Upper lobe of right lung (tissue), 1 donor: ENCODE measurements around the gene VWC2. TPM values are rescaled to one million over a fixed set of nuclear protein-coding genes. Genes with fewer than 3 reads are reported as not detected.

Source experiments
- ATAC-seq: fragments of 200-7000 bp; cut with Tn5 transposase; one replicate; pipeline ENCODE4 v1.9.1; 2020; ENCODE audit warnings: mild to moderate bottlenecking, moderate library complexity
- DNase-seq: peaks from one replicate; pipeline ENCODE4 v3.0.0-alpha.2; 2020
- H3K27ac ChIP-seq: fragments of 200-600 bp; one replicate; pipeline ENCODE4 v1.8.0; 2022
- H3K27me3 ChIP-seq: fragments of 200-600 bp; one replicate; pipeline ENCODE4 v1.8.0; 2022; ENCODE audit warnings: mild to moderate bottlenecking
- H3K36me3 ChIP-seq: fragments of 200-600 bp; one replicate; pipeline ENCODE4 v1.8.0; 2022
- H3K4me1 ChIP-seq: fragments of 200-600 bp; one replicate; pipeline ENCODE4 v1.8.0; 2022
- H3K4me3 ChIP-seq: fragments of 200-600 bp; one replicate; pipeline ENCODE4 v1.8.0; 2022; ENCODE audit warnings: mild to moderate bottlenecking
- H3K9me3 ChIP-seq: fragments of 200-600 bp; one replicate; pipeline ENCODE4 v1.8.0; 2022
- intact Hi-C: fragments of 100-400 bp; cut with DNase I; formaldehyde crosslinking; loops from one replicate; pipeline ENCODE4 v1.11.0; 2022
- total RNA-seq: library from RNA; stranded (reverse); fragmentation: NEBNext Ultra II Directional; extraction: Animal tissue kit (Norgen Biotek cat#: 25700); gene quantifications from one replicate; pipeline ENCODE4 v1.2.1, GENCODE V29; 2021
- TF ChIP-seq, protein P1 (sequence below): fragments of 200-600 bp; IDR thresholded peaks from one replicate; pipeline ENCODE4 v1.8.0; 2022; ENCODE audit warnings: antibody characterized with exemption
- donor health status: DM: no; HTN: yes; CAD: no; lungs with severe emphysema.

Gene VWC2
- total RNA-seq, 1 donor from 2014 or later, result 0.23 TPM

DNA sequence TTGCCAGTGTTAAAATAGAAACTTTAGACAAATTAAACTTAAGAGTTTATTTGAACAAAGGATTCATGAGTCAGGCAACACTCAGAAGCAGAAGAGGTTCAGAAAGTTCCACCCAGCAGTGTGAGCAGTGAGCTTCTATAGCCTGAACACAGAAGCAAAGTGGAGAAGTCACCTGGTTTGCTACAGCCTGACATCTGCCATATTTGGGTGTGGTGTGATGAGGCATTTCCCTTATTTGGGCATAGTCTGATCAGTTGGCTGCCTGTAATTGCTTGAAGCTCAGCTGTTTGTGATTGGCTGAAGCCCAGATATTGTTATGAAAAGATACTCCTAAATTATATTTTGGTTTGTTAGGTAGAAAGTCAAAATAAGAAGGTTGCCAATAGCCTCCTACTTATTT lies 39.1 kb downstream of the VWC2 start:
- H3K27ac ChIP-seq, result no peak overlapping the region
- intact Hi-C loops, result no loop called here
- H3K27me3 ChIP-seq, result no peaks in the 10 kb centered on the region
- no peak overlapping the region for H3K4me3 ChIP-seq
- H3K4me1 ChIP-seq, result no peaks in the 10 kb centered on the region
- no peak for DNase-seq
- no peaks in the 10 kb centered on the region for H3K9me3 ChIP-seq
- no peaks in the 10 kb centered on the region for H3K36me3 ChIP-seq
- TF ChIP-seq, protein P1, sequence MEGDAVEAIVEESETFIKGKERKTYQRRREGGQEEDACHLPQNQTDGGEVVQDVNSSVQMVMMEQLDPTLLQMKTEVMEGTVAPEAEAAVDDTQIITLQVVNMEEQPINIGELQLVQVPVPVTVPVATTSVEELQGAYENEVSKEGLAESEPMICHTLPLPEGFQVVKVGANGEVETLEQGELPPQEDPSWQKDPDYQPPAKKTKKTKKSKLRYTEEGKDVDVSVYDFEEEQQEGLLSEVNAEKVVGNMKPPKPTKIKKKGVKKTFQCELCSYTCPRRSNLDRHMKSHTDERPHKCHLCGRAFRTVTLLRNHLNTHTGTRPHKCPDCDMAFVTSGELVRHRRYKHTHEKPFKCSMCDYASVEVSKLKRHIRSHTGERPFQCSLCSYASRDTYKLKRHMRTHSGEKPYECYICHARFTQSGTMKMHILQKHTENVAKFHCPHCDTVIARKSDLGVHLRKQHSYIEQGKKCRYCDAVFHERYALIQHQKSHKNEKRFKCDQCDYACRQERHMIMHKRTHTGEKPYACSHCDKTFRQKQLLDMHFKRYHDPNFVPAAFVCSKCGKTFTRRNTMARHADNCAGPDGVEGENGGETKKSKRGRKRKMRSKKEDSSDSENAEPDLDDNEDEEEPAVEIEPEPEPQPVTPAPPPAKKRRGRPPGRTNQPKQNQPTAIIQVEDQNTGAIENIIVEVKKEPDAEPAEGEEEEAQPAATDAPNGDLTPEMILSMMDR, result no peak
- ATAC-seq, result no peak

- DNase-seq (no peak), ATAC-seq (no peak)
- Histone ChIP-seq H3K27ac (no peak overlapping the region), H3K4me3 (no peak overlapping the region), H3K27me3 (no peaks in the 10 kb centered on the region), H3K36me3 (no peaks in the 10 kb centered on the region), H3K4me1 (no peaks in the 10 kb centered on the region), H3K9me3 (no peaks in the 10 kb centered on the region)
- intact Hi-C loops, result no loop called here
- TF ChIP-seq, protein P1, result no peak
Observed at GRCh38 chr7:49817279-49817678, 43.8 kb downstream of the VWC2 start.

- Histone ChIP-seq H3K27me3 (no peaks in the 10 kb centered on the region), H3K4me1 (no peaks in the 10 kb centered on the region), H3K36me3 (no peaks in the 10 kb centered on the region), H3K9me3 (no peaks in the 10 kb centered on the region), H3K27ac (no peak overlapping the region), H3K4me3 (no peak overlapping the region)
- DNase-seq (no peak), ATAC-seq (no peak)
- TF ChIP-seq, protein P1, result no peak
- intact Hi-C loops, result no loop called here
Observed at GRCh38 chr7:49821181-49821580, 47.7 kb downstream of the VWC2 start.

- TF ChIP-seq, protein P1, result no peak
- no peaks in the 10 kb centered on the region for H3K4me1 ChIP-seq
- no peaks in the 10 kb centered on the region for H3K36me3 ChIP-seq
- no peaks in the 10 kb centered on the region for H3K9me3 ChIP-seq
- intact Hi-C loops, result no loop called here
- H3K4me3 ChIP-seq, result no peak overlapping the region
- no peak overlapping the region for H3K27ac ChIP-seq
- no peak for DNase-seq
- ATAC-seq, result no peak
- H3K27me3 ChIP-seq, result no peaks in the 10 kb centered on the region
Observed at GRCh38 chr7:49822856-49823255, 49.4 kb downstream of the VWC2 start.

DNA sequence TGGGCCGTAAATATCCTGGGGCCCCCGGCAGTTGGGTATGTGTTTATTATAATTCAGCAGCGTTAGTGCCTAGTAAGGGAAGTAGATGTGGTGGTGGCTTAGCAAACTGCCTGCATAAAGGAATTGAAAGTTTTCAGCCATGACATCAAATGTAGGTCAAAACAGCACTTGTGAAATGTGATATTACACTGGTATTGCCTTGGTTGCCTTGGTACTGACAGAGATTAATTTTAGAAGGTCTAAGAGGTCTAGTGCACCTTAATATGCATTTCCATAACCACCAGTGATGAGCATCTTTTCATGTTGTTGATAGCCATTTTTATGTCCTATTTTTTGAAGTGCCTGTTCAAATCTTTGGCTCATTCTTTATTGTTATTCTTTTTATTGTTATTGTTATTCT lies 50.1 kb downstream of the VWC2 start:
- H3K9me3 ChIP-seq, result no peaks in the 10 kb centered on the region
- no peak overlapping the region for H3K27ac ChIP-seq
- no peak for DNase-seq
- H3K4me3 ChIP-seq, result no peak overlapping the region
- H3K27me3 ChIP-seq, result no peaks in the 10 kb centered on the region
- ATAC-seq, result no peak
- TF ChIP-seq, protein P1, result no peak
- intact Hi-C loops, result no loop called here
- no peaks in the 10 kb centered on the region for H3K4me1 ChIP-seq
- no peaks in the 10 kb centered on the region for H3K36me3 ChIP-seq
